Measurements from ENCODE around the gene C20orf204. TPM values are rescaled to one million over a fixed set of nuclear protein-coding genes. Genes with fewer than 3 reads are reported as not detected.

The C20orf204 gene
- total and polyA plus RNA-seq, 9 of the 15 experiments (the other 6 are each of a cell fraction or from before 2014, with no cell fraction given): 0.11 to 1.1 (median 0.36) TPM; not detected in 2

DNA sequence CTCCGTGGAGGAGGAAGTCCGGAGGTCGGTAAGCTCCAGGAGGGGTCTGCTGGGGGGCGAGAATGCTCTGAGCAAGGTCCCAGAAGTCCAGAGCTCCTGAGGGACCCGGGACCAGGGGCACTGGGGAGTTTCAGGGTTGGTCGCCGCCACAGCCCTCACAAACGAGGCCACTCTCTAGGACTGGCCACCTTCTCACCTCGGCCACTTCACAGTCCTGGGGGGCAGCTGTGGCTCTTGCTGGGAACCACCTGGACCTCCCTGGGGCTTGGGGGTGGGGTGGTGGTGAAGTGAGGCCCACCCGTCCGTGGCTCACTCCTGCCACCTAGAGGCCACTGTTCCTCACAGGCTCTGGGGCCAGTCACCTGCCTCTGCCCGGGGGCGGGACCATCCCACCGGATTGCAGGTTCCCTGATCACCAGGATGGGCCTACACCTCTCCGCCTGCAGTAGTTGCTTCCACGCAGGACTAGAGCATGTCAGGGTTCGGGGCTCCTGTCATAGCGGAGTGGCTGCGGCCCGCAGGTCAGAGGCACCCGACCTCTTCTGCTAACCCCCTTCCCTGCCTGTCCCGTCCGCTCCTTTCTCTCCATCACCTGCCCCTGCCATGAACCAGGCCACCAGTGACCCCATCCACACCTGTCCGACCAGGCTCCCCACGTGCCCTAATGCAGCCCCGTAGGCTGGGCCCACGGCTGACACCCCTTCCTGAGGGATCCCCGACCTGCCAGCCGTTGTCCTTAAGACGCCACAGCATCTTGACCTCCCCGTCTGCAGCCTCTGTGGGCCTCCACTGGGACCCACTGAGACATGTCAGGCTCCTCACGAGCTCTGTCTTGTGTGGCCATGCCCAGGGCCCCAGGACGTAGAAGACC lies 21.9 kb downstream of the C20orf204 start (continued):
- TF ChIP-seq, protein P1, sequence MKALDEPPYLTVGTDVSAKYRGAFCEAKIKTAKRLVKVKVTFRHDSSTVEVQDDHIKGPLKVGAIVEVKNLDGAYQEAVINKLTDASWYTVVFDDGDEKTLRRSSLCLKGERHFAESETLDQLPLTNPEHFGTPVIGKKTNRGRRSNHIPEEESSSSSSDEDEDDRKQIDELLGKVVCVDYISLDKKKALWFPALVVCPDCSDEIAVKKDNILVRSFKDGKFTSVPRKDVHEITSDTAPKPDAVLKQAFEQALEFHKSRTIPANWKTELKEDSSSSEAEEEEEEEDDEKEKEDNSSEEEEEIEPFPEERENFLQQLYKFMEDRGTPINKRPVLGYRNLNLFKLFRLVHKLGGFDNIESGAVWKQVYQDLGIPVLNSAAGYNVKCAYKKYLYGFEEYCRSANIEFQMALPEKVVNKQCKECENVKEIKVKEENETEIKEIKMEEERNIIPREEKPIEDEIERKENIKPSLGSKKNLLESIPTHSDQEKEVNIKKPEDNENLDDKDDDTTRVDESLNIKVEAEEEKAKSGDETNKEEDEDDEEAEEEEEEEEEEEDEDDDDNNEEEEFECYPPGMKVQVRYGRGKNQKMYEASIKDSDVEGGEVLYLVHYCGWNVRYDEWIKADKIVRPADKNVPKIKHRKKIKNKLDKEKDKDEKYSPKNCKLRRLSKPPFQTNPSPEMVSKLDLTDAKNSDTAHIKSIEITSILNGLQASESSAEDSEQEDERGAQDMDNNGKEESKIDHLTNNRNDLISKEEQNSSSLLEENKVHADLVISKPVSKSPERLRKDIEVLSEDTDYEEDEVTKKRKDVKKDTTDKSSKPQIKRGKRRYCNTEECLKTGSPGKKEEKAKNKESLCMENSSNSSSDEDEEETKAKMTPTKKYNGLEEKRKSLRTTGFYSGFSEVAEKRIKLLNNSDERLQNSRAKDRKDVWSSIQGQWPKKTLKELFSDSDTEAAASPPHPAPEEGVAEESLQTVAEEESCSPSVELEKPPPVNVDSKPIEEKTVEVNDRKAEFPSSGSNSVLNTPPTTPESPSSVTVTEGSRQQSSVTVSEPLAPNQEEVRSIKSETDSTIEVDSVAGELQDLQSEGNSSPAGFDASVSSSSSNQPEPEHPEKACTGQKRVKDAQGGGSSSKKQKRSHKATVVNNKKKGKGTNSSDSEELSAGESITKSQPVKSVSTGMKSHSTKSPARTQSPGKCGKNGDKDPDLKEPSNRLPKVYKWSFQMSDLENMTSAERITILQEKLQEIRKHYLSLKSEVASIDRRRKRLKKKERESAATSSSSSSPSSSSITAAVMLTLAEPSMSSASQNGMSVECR (CRISPR knock-in tag; IDR thresholded peaks at IDR 0.05): no peak
- no peak for TF ChIP-seq ELF4 (CRISPR knock-in tag; IDR thresholded peaks at IDR 0.05)
- TF ChIP-seq, protein P2, sequence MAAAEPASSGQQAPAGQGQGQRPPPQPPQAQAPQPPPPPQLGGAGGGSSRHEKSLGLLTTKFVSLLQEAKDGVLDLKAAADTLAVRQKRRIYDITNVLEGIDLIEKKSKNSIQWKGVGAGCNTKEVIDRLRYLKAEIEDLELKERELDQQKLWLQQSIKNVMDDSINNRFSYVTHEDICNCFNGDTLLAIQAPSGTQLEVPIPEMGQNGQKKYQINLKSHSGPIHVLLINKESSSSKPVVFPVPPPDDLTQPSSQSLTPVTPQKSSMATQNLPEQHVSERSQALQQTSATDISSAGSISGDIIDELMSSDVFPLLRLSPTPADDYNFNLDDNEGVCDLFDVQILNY (CRISPR knock-in tag; IDR thresholded peaks at IDR 0.05): no peak
- no peak for TF ChIP-seq HNRNPH1 (optimal IDR thresholded peaks at IDR 0.05; ENCODE audit: low read depth, low read length)
- TF ChIP-seq, protein P3, sequence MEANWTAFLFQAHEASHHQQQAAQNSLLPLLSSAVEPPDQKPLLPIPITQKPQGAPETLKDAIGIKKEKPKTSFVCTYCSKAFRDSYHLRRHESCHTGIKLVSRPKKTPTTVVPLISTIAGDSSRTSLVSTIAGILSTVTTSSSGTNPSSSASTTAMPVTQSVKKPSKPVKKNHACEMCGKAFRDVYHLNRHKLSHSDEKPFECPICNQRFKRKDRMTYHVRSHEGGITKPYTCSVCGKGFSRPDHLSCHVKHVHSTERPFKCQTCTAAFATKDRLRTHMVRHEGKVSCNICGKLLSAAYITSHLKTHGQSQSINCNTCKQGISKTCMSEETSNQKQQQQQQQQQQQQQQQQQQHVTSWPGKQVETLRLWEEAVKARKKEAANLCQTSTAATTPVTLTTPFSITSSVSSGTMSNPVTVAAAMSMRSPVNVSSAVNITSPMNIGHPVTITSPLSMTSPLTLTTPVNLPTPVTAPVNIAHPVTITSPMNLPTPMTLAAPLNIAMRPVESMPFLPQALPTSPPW (CRISPR knock-in tag; IDR thresholded peaks at IDR 0.05): peak; percentile 54; the same call in 1 of the 2 replicates
- no peak for TF ChIP-seq PTBP1 (IDR thresholded peaks at IDR 0.05; ENCODE audit: low read depth, low read length)
- TF ChIP-seq, protein P4, sequence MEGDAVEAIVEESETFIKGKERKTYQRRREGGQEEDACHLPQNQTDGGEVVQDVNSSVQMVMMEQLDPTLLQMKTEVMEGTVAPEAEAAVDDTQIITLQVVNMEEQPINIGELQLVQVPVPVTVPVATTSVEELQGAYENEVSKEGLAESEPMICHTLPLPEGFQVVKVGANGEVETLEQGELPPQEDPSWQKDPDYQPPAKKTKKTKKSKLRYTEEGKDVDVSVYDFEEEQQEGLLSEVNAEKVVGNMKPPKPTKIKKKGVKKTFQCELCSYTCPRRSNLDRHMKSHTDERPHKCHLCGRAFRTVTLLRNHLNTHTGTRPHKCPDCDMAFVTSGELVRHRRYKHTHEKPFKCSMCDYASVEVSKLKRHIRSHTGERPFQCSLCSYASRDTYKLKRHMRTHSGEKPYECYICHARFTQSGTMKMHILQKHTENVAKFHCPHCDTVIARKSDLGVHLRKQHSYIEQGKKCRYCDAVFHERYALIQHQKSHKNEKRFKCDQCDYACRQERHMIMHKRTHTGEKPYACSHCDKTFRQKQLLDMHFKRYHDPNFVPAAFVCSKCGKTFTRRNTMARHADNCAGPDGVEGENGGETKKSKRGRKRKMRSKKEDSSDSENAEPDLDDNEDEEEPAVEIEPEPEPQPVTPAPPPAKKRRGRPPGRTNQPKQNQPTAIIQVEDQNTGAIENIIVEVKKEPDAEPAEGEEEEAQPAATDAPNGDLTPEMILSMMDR (IDR thresholded peaks at IDR 0.05 in 2 of 3, conservative IDR thresholded peaks at IDR 0.05 in 1 of 3; ENCODE audit: insufficient read depth in 2 of 3, low read depth in 1 of 3, low read length in 3 of 3): peak; percentile 90 to 91 (median 91)
